8988T (cell line): ENCODE measurements around the gene R3HCC1L.
A peak's percentile ranks its signal among the peaks of the same experiment; 100 is the strongest.

ENCODE experiments used
- DNase-seq: peaks from one replicate; pipeline ENCODE4 v3.0.0; 2011

Gene R3HCC1L

DNA sequence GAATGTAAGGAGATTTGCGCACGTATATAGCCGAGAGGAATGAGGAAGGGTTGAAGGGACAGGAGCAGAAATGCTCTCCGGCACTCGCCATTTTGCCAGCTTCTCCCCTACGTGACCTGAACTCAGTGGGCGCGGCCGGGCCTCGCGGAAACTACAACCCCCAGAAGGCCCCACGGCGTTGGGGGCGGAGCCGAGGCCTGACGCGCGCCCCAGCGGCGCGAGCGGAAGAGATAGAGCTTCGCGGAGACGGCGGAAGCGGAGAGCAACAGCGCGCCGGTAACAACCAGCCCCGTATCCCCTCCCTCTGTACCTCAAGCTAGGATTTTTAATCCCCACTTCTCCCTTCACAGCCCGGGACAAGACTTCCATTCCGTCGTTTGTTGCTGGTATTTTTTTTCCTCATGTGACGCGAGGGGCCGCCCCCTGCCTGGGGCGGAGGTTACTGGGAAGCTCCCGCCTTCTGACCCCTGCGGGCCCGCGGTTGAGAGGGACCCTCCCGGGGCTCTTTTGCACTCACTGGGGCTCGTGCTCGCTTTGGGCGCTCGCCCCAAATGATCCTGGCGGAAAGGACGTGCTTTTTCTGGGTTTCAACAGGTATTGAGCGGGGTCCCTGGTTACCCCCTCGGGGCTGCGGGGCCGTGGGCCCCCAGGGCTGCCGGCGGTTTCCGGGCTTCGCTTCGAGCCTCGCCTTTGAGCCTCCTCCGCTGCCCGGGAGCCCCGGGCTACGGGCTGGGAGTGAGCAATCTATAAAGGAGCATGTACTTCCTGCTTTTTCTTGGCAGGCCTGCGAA lies at the start of gene R3HCC1L:
TSS of gene R3HCC1L (plus strand) at position 227 of the 791 bp plus-strand sequence. CDS start 73,458 bp downstream, outside the sequence.
- peak; percentile 54 for DNase-seq

GRCh38 chr10:98085238-98085637 lies 49.2 kb upstream of the R3HCC1L start:
- no peak for DNase-seq

DNA sequence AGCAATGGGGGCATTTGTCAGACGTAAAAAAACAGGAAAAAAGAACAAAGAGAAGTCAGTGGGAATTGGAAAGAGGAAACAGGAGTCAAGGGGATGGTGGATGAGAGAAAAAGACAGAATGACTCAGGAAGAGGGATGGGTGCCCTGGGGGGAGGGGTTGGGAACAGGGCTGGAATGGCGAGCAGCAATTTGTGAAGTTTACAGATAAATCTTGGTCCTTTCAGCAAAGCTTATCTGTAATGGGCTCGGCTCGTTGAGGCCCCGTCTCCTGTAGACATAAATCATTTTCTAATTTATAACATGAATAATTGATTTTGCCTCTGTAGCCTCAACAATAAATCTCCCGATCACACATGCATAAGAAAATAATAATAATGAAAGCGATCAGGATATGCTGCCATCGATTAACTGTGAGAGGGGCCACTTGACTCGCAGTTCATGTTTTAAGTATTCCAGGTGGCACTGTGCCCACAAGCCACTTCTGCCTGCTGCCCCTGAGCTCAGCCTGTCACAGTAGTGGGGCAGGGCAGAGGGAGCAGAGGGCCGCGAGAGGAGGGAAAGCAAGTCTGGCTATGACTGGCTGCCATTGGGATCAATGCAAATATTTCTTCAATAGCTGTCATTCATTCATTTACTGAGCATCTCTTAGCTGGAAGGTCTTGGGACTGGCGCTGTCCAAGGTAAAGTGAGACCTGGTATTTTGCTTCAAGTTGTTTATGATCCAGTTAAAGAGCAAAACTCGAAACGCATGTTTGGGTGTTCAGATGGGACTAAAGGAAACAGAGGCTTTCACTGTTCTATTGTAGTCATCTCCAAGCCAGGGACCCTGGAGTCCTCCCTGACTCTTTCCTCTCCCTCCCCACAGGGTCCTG lies 47.4 kb upstream of the R3HCC1L start:
- DNase-seq, result no peak

DNA sequence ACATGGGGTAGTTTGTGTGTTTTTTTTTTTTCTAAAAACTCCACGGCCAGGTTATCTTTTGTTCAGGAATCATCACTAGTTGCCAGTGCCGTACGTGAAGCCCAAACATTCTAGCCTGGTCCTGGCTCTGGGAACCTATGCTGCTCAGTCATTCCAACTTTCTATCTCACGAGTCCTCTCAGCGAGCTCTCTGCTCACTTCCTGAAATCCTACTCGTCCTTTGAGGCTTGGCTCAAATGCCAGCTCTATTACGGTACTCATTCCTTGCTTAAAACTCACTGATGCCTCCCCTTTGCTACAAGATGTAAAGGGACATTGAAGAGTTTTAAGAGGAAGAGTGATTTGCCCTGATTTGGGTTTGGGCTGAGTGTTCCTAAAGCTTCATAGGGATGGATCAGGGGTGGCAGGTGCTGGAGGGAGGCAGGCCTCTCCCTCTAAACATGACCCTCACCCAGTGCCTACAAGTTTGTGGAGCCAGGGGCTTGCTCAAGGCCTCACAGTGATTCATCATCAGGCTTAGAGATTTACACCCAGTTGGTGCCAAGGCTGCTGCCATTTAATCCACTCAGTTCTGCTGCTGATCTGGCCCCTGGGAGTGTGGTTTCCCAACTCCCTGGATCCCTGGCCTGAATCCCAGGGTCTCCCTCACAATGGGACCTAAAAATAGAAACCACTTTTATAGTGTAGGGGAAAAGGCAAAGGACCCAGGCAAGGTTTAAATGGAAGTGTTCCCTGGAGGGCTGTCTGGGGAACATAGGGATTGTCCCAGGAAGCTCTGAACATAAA lies 46.1 kb upstream of the R3HCC1L start:
- DNase-seq, result no peak

DNA sequence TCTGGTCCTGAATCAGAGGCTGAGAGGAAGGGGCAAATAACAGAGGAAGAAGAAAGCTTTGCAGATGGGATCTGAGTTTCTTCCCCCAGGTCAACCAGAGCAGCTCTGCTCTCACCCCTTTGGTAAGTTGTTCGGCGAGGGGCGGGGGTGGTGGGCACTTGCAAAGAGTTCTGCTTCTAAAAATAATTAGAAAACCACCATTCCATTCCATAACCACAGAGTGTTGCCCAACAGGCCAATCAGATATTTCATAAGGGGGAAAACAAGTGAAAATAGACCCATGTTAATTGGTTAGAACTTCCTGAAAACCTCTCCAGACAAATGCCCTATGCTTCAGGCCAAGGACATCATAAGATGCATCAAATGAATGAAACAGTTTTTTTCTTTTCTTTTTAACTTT lies 43.6 kb upstream of the R3HCC1L start:
- DNase-seq, result no peak

GRCh38 chr10:98096316-98096715 lies 38.1 kb upstream of the R3HCC1L start:
- DNase-seq, result no peak

- no peak for DNase-seq
Measured at GRCh38 chr10:98096731-98097130, 37.7 kb upstream of the R3HCC1L start.

- no peak for DNase-seq
Measured at GRCh38 chr10:98097175-98097574, 37.3 kb upstream of the R3HCC1L start.

DNA sequence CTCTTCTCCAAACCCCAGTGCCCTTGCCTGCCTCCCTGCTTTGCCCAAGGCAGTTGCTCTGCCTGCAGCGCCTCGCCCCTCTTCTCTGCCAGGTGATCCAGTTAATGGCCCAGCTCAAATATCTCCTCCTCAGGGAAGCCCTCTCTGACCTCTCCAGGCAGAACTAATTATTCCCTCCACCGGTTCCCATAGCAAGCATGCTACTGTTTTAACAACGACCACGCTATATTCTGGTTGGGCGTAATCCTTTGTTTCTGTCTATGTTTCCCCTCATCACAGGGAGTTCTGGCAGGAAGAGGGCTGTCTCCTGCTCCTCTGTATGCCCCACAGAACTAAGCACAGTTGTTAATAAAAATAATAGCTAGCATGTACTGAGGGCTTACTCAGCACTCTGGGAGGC lies 36.8 kb upstream of the R3HCC1L start:
- DNase-seq, result no peak

- no peak for DNase-seq
Measured at GRCh38 chr10:98098247-98098646, 36.2 kb upstream of the R3HCC1L start.

- no peak for DNase-seq
Measured at GRCh38 chr10:98100476-98100875, 34.0 kb upstream of the R3HCC1L start.

DNA sequence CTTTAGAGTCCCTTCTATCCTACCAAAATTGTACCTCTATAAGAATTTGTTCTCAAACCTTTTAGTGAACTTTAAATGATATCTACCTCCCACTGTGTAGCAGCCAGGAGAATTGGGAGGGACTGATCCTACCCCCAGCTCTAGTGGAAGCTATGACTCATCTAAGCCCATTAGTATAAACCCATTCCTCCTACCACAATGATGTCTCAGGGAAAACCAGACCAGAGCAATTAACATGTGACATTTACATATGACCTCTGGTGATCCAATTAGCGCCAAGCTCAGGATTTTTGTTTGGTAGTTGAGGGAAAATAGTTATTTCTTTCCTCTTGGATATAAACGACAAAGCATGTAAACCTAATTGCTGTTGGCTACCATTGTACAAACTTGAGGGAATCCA lies 33.1 kb upstream of the R3HCC1L start:
- DNase-seq, result no peak

- no peak for DNase-seq
Measured at GRCh38 chr10:98104125-98104524, 30.3 kb upstream of the R3HCC1L start.

DNA sequence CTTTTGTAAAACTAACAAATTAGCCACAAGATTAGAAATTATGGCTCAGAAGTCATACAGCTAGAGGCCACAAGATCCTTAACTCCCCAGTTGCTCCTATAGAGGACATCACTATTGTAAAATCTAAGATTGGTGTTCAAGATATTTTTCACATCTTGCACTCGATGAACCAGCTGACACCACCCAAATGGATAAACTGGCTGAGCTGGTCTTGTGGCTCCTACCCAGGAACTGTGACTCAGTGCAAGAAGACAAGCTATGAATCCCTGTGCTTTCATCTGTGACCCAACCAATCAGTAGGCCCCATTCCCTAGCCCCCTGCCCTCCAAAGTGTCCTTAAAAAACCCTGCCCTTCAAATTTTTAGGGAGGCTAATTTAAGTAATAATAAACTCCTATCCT lies 27.9 kb upstream of the R3HCC1L start:
- no peak for DNase-seq

DNA sequence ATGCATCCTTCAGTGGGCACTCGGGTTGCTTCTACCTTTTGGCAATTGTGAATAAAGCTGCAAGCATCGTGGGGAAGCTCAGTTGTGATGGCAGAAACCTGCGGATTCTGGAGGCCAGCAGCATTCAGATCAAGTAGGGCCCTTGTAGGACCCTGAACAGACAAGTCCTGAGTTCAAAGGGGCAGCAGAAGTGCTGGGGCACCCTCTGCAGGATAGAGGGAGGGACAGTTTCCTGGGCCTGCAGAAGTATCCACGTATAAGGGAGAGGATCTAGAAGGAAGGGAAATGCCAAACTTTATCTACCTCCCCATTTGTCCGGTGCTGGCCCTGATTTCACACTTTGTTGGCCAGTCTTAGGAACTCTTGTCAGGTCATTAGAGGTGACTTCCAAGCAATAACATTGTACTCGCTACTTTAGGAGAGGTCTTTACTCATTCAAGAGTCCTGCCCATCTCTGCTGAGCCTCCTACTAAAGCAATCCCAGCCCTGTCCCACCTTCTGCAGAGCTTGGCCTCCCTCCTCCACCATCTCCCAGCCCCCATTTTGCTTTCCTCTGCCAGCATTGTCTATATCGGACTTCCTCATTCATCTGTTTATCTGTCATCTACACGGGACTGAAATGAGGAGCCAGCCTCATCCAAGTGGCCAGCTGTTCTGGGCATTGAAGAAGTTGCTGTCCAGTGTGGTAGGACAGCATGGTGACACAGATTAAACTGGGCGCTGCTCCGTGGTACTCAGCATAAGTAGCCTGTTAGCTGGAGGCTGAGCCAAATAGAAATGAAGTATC lies 26.6 kb upstream of the R3HCC1L start:
- DNase-seq, result no peak

DNA sequence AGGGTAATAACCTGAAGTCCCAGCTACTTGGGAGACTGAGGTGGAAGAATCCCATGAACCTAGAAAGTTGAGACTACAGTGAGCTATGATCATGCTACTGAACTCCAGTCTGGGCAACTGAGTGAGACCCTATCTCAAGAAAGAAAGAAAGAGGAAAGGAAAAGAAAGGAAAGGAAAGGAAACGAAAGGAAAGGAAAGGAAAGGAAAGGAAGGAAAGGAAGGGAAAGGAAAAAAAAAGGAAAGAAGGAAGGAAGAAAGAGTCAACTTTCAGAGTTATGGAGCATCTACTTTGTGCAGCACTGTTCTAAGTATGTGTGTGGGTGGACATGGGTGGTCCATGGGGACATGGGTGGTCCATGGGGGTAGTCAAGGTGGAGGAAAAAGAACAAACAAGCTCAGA lies 24.1 kb upstream of the R3HCC1L start:
- DNase-seq, result no peak

DNA sequence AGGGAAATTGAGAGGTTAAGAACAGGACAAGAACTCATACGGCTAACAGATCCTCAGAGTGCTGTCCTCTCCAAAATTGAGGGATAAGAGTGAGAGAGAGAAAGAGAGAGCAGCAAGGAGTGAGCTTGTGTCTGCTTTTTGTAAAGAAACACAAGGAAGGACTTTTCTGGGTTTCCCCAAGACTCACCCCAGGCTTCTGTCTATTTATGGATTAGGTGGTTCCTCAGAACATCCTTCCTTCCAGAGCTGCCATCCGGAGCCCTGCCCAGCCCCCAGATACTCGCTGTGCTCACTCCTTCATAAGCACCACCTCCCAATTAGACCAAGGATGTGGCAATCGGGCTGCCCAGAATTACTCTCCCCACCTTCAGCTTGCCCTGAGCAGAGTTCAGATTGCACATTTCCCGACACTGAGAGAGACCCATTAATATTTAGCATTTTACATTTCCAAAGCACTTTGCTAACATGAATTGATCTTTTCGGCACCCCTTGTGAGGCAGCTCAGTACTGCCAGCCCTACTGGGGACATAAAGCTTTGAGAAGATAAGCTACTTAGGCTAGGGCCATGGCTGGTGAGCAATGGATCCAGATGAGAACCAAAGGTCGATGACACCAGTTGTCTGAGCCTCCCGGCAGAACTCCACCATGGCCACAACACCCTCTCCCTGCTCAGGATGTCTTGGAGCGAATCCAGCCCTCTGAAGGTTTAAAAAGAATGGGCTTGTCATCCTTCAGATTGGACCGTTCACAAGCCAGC lies 19.2 kb upstream of the R3HCC1L start:
- no peak for DNase-seq

DNA sequence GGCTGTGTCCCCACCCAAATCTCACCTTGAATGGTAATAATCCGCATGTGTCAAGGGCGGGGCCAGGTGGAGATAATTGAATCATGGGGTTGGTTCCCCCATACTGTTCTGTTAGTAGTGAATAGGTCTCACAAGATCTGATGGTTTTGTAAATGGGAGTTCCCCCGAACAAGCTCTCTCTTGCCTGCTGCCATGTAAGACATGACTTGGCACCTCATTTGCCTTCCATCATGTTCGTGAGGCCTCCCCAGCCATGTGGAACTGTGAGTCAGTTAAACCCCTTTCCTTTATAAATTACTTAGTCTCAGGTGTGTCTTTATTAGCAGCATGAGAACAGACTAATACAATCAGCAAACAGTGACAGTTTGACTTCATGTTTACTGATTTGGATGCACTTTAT lies 14.6 kb upstream of the R3HCC1L start:
- no peak for DNase-seq

- DNase-seq, result no peak
Measured at GRCh38 chr10:98125940-98126631, 8.4 kb upstream of the R3HCC1L start.

- DNase-seq, result no peak
Measured at GRCh38 chr10:98128802-98129201, 5.7 kb upstream of the R3HCC1L start.

GRCh38 chr10:98131619-98132018 lies 2.8 kb upstream of the R3HCC1L start:
- no peak for DNase-seq
